Trophoblast cell (in vitro differentiated cells and primary cell): ENCODE data around the gene MPDU1.

Experiments used
- DNase-seq, 2 donors: peaks; one replicate each; pipeline ENCODE4 v3.0.0-alpha.2; 2016
- H2AFZ ChIP-seq: 2 replicates; pipeline ENCODE4 v1.6.1; 2013; ENCODE audit warnings: low read length, moderate library complexity, mild to moderate bottlenecking; ENCODE audit not compliant: insufficient read depth, poor library complexity
- H2AK5ac ChIP-seq: 2 replicates; pipeline ENCODE4 v1.6.1; 2013; ENCODE audit warnings: mild to moderate bottlenecking, low read length
- H2BK120ac ChIP-seq: 2 replicates; pipeline ENCODE4 v1.6.1; 2013; ENCODE audit warnings: low read length, mild to moderate bottlenecking, moderate library complexity; ENCODE audit not compliant: insufficient read depth, poor library complexity
- H2BK12ac ChIP-seq: 2 replicates; pipeline ENCODE4 v1.6.1; 2013; ENCODE audit warnings: mild to moderate bottlenecking, low read length, moderate library complexity
- H2BK5ac ChIP-seq: 2 replicates; pipeline ENCODE4 v1.6.1; 2013; ENCODE audit warnings: low read length, low read depth, moderate library complexity, mild to moderate bottlenecking; ENCODE audit not compliant: poor library complexity
- H3K14ac ChIP-seq: 2 replicates; pipeline ENCODE4 v1.6.1; 2013; ENCODE audit warnings: mild to moderate bottlenecking, low read length
- H3K18ac ChIP-seq: 2 replicates; pipeline ENCODE4 v1.6.1; 2013; ENCODE audit warnings: mild to moderate bottlenecking, low read length
- H3K23ac ChIP-seq: 2 replicates; pipeline ENCODE4 v1.6.1; 2013; ENCODE audit warnings: low read length
- H3K27ac ChIP-seq: 2 replicates; pipeline ENCODE4 v1.5.1; 2013; ENCODE audit warnings: low read depth, mild to moderate bottlenecking, inconsistent platforms, low read length, moderate library complexity
- H3K27me3 ChIP-seq: 2 replicates; pipeline ENCODE4 v1.6.1; 2013; ENCODE audit warnings: inconsistent platforms, mild to moderate bottlenecking, low read length, moderate library complexity; ENCODE audit not compliant: insufficient read depth
- H3K36me3 ChIP-seq, 2 experiments: 1 replicate in 1 of 2; 2 replicates in 1 of 2; pipeline ENCODE4 v1.6.1; 2013; ENCODE audit warnings: low read length in 2 of 2, mild to moderate bottlenecking in 2 of 2, moderate library complexity in 1 of 2; ENCODE audit not compliant: insufficient read depth in 2 of 2, control insufficient read depth in 1 of 2
- H3K4ac ChIP-seq: 2 replicates; pipeline ENCODE4 v1.6.1; 2013; ENCODE audit warnings: low read depth, mild to moderate bottlenecking, low read length, moderate library complexity
- H3K4me1 ChIP-seq, 2 experiments: 1 replicate in 1 of 2; 2 replicates in 1 of 2; pipeline ENCODE4 v1.6.1; 2013; ENCODE audit warnings: low read length in 2 of 2, mild to moderate bottlenecking in 2 of 2, moderate library complexity in 1 of 2; ENCODE audit not compliant: insufficient read depth in 2 of 2, control insufficient read depth in 1 of 2
- H3K4me2 ChIP-seq: 2 replicates; pipeline ENCODE4 v1.6.1; 2013; ENCODE audit warnings: inconsistent platforms, mild to moderate bottlenecking, low read length, moderate library complexity
- H3K4me3 ChIP-seq: 2 replicates; pipeline ENCODE4 v1.5.1; 2013; ENCODE audit warnings: mild to moderate bottlenecking, low read depth, low read length, inconsistent platforms
- H3K79me1 ChIP-seq: one replicate; pipeline ENCODE4 v1.6.1; 2013; ENCODE audit warnings: low read length
- H3K79me2 ChIP-seq: 2 replicates; pipeline ENCODE4 v1.6.1; 2013; ENCODE audit warnings: low read length, mild to moderate bottlenecking; ENCODE audit not compliant: control insufficient read depth, insufficient read depth, poor library complexity
- H3K9ac ChIP-seq: 2 replicates; pipeline ENCODE4 v1.6.1; 2013; ENCODE audit warnings: mild to moderate bottlenecking, low read length
- H3K9me3 ChIP-seq: 2 replicates; pipeline ENCODE4 v1.6.1; 2013; ENCODE audit warnings: low read depth, mild to moderate bottlenecking, control low read depth, inconsistent platforms, low read length; ENCODE audit not compliant: insufficient read depth
- H4K12ac ChIP-seq: 2 replicates; pipeline ENCODE4 v1.6.1; 2013; ENCODE audit warnings: low read depth, mild to moderate bottlenecking, low read length, moderate library complexity
- H4K8ac ChIP-seq: 2 replicates; pipeline ENCODE4 v1.6.1; 2013; ENCODE audit warnings: low read depth, mild to moderate bottlenecking, low read length, moderate library complexity
- H4K91ac ChIP-seq: one replicate; pipeline ENCODE4 v1.6.1; 2013; ENCODE audit warnings: low read depth, mild to moderate bottlenecking, low read length, moderate library complexity
- WGBS: extraction: QIAGEN DNeasy Blood & Tissue Kit; methylation state at CpG from one replicate; pipeline ENCODE4 v1.1.7; 2013; ENCODE audit warnings: missing lambda C conversion rate; ENCODE audit not compliant: insufficient read length, insufficient coverage; ENCODE audit errors: extremely low coverage; 5-methylcytosine and 5-hydroxymethylcytosine counted together

Gene MPDU1

GRCh38 chr17:7572338-7572587 is 11.4 kb upstream of the MPDU1 start:
- Histone ChIP-seq H3K9ac (peak overlapping the region; percentile 97), H4K8ac (peak overlapping the region; percentile 69), H3K27ac (peak overlapping the region; percentile 69), H2BK12ac (no peak overlapping the region), H2AK5ac (no peak overlapping the region), H2AFZ (no peak overlapping the region), H4K91ac (peak overlapping the region; percentile 76), H2BK120ac (peak overlapping the region; percentile 29), H3K18ac (peak overlapping the region; percentile 50), H3K4ac (peak overlapping the region; percentile 53), H3K79me2 (peaks cover 14% of the 10 kb centered on the region), H3K4me1 (peaks cover 2 to 15% of the 10 kb centered on the region in 2 experiments), H2BK5ac (no peak overlapping the region), H3K23ac (peak overlapping the region; percentile 93), H3K4me3 (peak overlapping the region; percentile 72), H3K4me2 (peak overlapping the region; percentile 97), H3K9me3 (peaks cover 2% of the 10 kb centered on the region), H3K79me1 (peaks cover 12% of the 10 kb centered on the region), H3K27me3 (no peaks in the 10 kb centered on the region), H3K14ac (peak overlapping the region; percentile 62), H3K36me3 (peaks cover 42 to 61% of the 10 kb centered on the region in 2 experiments), H4K12ac (peak overlapping the region; percentile 31)
- WGBS, result no CpG with 5 or more reads among the region's 11 CpGs
- no peak for DNase-seq

- Histone ChIP-seq H2BK120ac (peak overlapping the region; percentile 64), H3K4me2 (peak overlapping the region; percentile 19), H3K27me3 (no peaks in the 10 kb centered on the region), H3K36me3 (peaks cover 45 to 62% of the 10 kb centered on the region in 2 experiments), H3K23ac (no peak overlapping the region), H3K79me2 (peaks cover 14% of the 10 kb centered on the region), H3K79me1 (peaks cover 12% of the 10 kb centered on the region), H4K12ac (peak overlapping the region; percentile 66), H3K9me3 (peaks cover 2% of the 10 kb centered on the region), H3K9ac (peak overlapping the region; percentile 97), H3K27ac (peak overlapping the region; percentile 87), H2BK12ac (peak overlapping the region; percentile 19), H3K14ac (peak overlapping the region; percentile 98), H2BK5ac (peak overlapping the region; percentile 77), H4K8ac (peak overlapping the region; percentile 90), H3K4me3 (peak overlapping the region; percentile 99), H4K91ac (peak overlapping the region; percentile 97), H2AFZ (peak overlapping the region; percentile 6), H3K4me1 (peaks cover 2 to 15% of the 10 kb centered on the region in 2 experiments), H3K18ac (peak overlapping the region; percentile 93), H2AK5ac (peak overlapping the region; percentile 97), H3K4ac (peak overlapping the region; percentile 99)
- WGBS, result no CpG with 5 or more reads among the region's 73 CpGs
- peak; percentile 100 for DNase-seq
Measured at GRCh38 chr17:7572588-7573323, 10.9 kb upstream of the MPDU1 start.

GRCh38 chr17:7573324-7574080 is 10.2 kb upstream of the MPDU1 start:
- no peak overlapping the region for H3K23ac ChIP-seq
- H3K9ac ChIP-seq, result peak overlapping the region; percentile 97
- peak overlapping the region; percentile 90 for H4K8ac ChIP-seq
- DNase-seq, result peak; percentile 82 to 85
- peaks cover 2 to 15% of the 10 kb centered on the region in 2 experiments for H3K4me1 ChIP-seq
- H2AK5ac ChIP-seq, result peak overlapping the region; percentile 97
- peak overlapping the region; percentile 89 for H3K4me2 ChIP-seq
- H2BK5ac ChIP-seq, result peak overlapping the region; percentile 77
- peak overlapping the region; percentile 19 for H2BK12ac ChIP-seq
- peak overlapping the region; percentile 6 for H2AFZ ChIP-seq
- H2BK120ac ChIP-seq, result peak overlapping the region; percentile 64
- H3K27ac ChIP-seq, result peak overlapping the region; percentile 87
- H3K18ac ChIP-seq, result peak overlapping the region; percentile 93
- peak overlapping the region; percentile 98 for H3K14ac ChIP-seq
- H3K4me3 ChIP-seq, result peak overlapping the region; percentile 99
- WGBS, result no CpG with 5 or more reads among the region's 71 CpGs
- H3K9me3 ChIP-seq, result peaks cover 2% of the 10 kb centered on the region
- peaks cover 14% of the 10 kb centered on the region for H3K79me2 ChIP-seq
- peak overlapping the region; percentile 66 for H4K12ac ChIP-seq
- peak overlapping the region; percentile 99 for H3K4ac ChIP-seq
- peaks cover 51 to 68% of the 10 kb centered on the region in 2 experiments for H3K36me3 ChIP-seq
- H4K91ac ChIP-seq, result peak overlapping the region; percentile 97
- H3K27me3 ChIP-seq, result no peaks in the 10 kb centered on the region
- H3K79me1 ChIP-seq, result peaks cover 12% of the 10 kb centered on the region

- Histone ChIP-seq H2BK5ac (no peak overlapping the region), H2AK5ac (no peak overlapping the region), H3K4ac (peak overlapping the region; percentile 89), H3K9ac (peak overlapping the region; percentile 84), H4K12ac (no peak overlapping the region), H3K9me3 (peaks cover 2% of the 10 kb centered on the region), H3K4me3 (peak overlapping the region; percentile 99), H3K27me3 (no peaks in the 10 kb centered on the region), H3K79me2 (peaks cover 14% of the 10 kb centered on the region), H3K4me2 (peak overlapping the region; percentile 89), H4K91ac (no peak overlapping the region), H3K23ac (no peak overlapping the region), H2BK120ac (no peak overlapping the region), H3K36me3 (peaks cover 51 to 72% of the 10 kb centered on the region in 2 experiments), H3K14ac (no peak overlapping the region), H3K4me1 (peaks cover 2 to 15% of the 10 kb centered on the region in 2 experiments), H4K8ac (no peak overlapping the region), H2BK12ac (no peak overlapping the region), H2AFZ (no peak overlapping the region), H3K27ac (peak overlapping the region; percentile 34), H3K79me1 (peaks cover 12% of the 10 kb centered on the region), H3K18ac (no peak overlapping the region)
- DNase-seq, result no peak
- WGBS, result no CpG with 5 or more reads among the region's 15 CpGs
Measured at GRCh38 chr17:7574176-7574953, 9.3 kb upstream of the MPDU1 start.
